A204.1 (cell line): Measurements from ENCODE around the gene KCNT1.

ENCODE experiments used
- FAIRE-seq: peaks from 2 replicates; lab custom pipeline; 2012; peaks lifted over from hg19 to GRCh38; lab: Jason Lieb, UNC

Gene KCNT1

GRCh38 chr9:135768516-135769218, 66.7 kb downstream of the KCNT1 start:
- FAIRE-seq = no peak

- no peak for FAIRE-seq
Measured at GRCh38 chr9:135769489-135770202, 67.7 kb downstream of the KCNT1 start.

GRCh38 chr9:135770203-135770535, 68.2 kb downstream of the KCNT1 start:
- no peak for FAIRE-seq

GRCh38 chr9:135770771-135771170, 68.8 kb downstream of the KCNT1 start:
- no peak for FAIRE-seq

DNA sequence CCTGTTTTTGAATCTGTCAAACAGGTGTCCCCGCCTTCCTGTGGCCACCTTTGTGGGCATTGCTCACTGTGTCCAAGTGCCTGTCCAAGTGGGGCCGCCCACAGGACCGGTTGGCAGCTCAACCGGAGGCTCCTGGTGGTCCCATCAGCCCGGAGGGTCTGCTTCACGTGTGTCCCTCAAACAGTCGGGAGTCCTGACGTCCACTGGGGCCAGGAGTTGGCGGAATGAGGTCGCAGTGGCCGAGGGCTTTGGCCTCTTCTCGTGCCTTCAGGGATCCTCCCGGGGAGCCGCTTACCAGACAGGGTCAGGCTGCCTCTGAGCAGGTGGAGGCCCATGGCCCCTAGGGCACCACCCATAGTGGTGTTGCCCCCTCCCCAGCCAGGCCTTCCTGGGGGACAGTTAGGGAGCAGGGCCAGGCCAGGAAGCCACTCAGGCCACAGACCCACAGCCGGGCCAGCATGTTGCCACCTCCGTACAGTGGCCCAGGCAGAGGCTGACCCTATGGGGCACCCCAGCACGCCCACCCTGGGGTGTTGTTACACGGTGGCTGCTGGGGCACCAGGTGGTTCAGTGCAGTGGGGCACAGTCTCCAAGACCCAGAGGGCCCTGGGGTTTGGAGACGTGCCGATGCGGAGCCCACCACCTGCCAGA, 69.5 kb downstream of the KCNT1 start:
- no peak for FAIRE-seq

GRCh38 chr9:135772056-135772646, 70.2 kb downstream of the KCNT1 start:
- FAIRE-seq = no peak

GRCh38 chr9:135772702-135773493, 70.9 kb downstream of the KCNT1 start:
- no peak for FAIRE-seq

GRCh38 chr9:135773530-135774238, 71.7 kb downstream of the KCNT1 start:
- no peak for FAIRE-seq

- FAIRE-seq = no peak
Measured at GRCh38 chr9:135774239-135774747, 72.3 kb downstream of the KCNT1 start.

GRCh38 chr9:135774794-135775525, 73.0 kb downstream of the KCNT1 start:
- FAIRE-seq = no peak

GRCh38 chr9:135775911-135776310, 73.9 kb downstream of the KCNT1 start:
- FAIRE-seq = no peak

DNA sequence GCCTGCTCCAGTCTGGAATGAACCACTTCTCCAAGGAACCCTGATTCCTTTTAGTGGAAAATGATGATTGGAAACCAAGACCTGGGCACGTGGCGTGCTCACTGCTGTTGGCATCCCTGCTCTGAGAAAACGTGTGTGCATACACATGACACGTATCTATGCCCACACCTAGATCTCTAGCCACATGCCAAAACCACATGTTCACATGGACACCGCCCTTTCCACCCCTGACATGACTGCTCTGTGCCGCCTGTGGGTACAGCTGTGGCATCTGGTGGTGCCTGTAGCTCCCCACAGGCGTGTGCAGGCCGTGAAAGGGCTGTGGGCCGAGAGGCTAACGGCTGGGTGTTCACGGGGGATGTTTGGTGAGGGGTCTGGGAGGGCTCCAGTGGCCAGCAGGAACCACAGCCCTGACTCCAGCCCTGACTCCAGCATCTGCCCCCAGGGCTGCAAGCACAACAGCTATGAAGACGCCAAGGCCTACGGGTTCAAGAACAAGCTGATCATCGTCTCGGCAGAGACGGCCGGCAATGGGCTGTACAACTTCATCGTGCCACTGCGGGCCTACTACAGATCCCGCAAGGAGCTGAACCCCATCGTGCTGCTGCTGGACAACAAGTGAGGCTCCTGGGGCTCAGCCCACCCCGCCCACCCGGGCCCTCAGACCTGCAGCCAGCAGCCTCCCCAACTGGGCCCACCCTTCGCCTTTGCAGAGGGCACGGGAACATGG, 75.1 kb downstream of the KCNT1 start:
- FAIRE-seq = no peak

GRCh38 chr9:135777623-135778177, 75.7 kb downstream of the KCNT1 start:
- no peak for FAIRE-seq

- no peak for FAIRE-seq
Measured at GRCh38 chr9:135778421-135778820, 76.4 kb downstream of the KCNT1 start.

DNA sequence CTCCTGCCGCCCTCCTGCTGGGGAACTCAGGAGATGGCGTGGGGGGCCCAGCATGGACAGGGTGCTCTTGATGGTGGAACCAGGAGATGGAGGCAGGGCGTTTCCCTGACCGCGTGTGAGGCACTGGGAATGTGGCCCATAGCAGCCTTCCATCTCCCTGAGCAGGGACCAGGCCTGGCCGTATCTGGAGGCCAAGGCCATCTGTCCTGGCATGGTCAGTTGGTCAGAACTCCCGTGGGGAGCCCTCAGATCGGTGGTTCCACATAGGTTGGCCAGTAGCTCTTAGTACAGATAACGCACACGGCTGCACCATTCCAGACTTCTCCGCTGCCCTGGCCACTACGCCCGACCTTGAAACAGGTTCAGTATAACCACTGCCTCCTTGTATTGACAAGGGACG, 77.6 kb downstream of the KCNT1 start:
- no peak for FAIRE-seq

DNA sequence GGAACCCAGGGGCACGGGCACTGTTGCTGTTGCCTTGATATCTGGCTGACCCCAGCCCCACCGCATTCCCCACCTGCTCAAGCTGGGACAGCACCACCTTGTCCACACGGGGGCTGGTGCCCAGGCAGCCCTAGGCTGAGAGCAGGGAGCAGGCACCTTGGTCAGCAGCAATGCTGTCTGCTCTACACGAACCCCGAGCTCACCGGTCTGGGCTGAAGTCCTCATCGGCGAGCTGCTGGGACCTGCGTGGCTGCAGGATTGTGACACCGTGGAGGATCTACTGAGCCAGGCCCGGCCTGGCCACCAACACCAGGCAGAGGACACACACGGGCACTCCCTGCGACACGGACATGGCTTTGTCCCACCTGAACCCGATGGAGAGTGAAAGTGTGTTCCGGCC, 78.1 kb downstream of the KCNT1 start:
- FAIRE-seq = no peak

- FAIRE-seq = no peak
Measured at GRCh38 chr9:135780626-135781025, 78.6 kb downstream of the KCNT1 start.

DNA sequence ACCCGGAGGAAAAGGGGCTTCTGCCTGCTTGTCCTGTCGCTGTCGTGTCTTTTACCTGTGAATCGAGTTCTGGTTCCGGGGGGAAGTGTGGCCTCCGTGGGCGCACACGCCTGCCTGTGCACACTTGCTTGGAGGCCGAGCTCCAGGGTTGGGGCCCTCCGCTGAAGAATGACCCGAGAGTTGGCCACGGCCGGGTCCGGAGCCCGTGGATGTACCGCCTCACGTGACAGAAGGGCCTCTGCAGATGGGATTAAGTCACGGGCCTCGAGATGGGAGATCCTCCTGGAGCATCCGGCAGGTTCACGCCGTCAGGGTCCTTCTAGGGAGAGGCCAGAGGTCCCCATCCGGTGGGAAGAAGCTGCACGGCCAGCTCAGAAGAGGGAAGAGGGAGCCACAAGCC, 81.0 kb downstream of the KCNT1 start:
- FAIRE-seq = no peak

- FAIRE-seq = no peak
Measured at GRCh38 chr9:135783540-135784245, 81.7 kb downstream of the KCNT1 start.
